ENCODE results near the gene DNAH2. TPM values are rescaled to one million over a fixed set of nuclear protein-coding genes. Genes with fewer than 3 reads are reported as not detected.

Gene DNAH2
- total and polyA plus RNA-seq, 2 of the 13 experiments (the other 11 are each of a cell fraction or from before 2014, with no cell fraction given): not detected

DNA sequence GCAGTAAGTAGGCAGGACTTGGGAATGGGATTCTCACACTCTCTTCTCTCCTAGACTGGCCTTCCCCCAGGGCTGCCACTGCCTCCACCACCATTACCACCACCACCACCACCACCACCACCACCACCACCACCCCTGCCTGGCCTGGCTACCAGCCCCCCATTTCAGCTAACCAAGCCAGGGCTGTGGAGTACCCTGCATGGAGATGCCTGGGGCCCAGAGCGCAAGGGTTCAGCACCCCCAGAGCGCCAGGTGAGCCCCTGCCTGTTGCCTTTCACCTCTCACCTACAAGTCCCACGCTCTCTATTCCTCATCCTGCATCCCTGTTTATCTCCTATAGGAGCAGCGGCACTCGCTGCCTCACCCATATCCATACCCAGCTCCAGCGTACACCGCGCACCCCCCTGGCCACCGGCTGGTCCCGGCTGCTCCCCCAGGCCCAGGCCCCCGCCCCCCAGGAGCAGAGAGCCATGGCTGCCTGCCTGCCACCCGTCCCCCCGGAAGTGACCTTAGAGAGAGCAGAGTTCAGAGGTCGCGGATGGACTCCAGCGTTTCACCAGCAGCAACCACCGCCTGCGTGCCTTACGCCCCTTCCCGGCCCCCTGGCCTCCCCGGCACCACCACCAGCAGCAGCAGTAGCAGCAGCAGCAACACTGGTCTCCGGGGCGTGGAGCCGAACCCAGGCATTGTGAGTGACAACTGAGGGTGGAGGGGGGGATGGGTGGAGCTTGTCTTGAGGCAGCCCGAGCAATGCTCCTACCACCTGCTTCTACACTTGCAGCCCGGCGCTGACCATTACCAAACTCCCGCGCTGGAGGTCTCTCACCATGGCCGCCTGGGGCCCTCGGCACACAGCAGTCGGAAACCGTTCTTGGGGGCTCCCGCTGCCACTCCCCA, 129.5 kb downstream of the DNAH2 start (continued):
- TF ChIP-seq, protein P1, sequence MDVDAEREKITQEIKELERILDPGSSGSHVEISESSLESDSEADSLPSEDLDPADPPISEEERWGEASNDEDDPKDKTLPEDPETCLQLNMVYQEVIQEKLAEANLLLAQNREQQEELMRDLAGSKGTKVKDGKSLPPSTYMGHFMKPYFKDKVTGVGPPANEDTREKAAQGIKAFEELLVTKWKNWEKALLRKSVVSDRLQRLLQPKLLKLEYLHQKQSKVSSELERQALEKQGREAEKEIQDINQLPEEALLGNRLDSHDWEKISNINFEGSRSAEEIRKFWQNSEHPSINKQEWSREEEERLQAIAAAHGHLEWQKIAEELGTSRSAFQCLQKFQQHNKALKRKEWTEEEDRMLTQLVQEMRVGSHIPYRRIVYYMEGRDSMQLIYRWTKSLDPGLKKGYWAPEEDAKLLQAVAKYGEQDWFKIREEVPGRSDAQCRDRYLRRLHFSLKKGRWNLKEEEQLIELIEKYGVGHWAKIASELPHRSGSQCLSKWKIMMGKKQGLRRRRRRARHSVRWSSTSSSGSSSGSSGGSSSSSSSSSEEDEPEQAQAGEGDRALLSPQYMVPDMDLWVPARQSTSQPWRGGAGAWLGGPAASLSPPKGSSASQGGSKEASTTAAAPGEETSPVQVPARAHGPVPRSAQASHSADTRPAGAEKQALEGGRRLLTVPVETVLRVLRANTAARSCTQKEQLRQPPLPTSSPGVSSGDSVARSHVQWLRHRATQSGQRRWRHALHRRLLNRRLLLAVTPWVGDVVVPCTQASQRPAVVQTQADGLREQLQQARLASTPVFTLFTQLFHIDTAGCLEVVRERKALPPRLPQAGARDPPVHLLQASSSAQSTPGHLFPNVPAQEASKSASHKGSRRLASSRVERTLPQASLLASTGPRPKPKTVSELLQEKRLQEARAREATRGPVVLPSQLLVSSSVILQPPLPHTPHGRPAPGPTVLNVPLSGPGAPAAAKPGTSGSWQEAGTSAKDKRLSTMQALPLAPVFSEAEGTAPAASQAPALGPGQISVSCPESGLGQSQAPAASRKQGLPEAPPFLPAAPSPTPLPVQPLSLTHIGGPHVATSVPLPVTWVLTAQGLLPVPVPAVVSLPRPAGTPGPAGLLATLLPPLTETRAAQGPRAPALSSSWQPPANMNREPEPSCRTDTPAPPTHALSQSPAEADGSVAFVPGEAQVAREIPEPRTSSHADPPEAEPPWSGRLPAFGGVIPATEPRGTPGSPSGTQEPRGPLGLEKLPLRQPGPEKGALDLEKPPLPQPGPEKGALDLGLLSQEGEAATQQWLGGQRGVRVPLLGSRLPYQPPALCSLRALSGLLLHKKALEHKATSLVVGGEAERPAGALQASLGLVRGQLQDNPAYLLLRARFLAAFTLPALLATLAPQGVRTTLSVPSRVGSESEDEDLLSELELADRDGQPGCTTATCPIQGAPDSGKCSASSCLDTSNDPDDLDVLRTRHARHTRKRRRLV (CRISPR knock-in tag; IDR thresholded peaks at IDR 0.05): no peak
- TF ChIP-seq ZNF224 (CRISPR knock-in tag; IDR thresholded peaks at IDR 0.05) (no peak), RBM39 (IDR thresholded peaks at IDR 0.05; ENCODE audit: low read depth, low read length, poor library complexity, severe bottlenecking) (no peak), ZNF713 (CRISPR knock-in tag; IDR thresholded peaks at IDR 0.05) (no peak), POLR2A (IDR thresholded peaks at IDR 0.05; ENCODE audit: insufficient read depth in 1 of 2, low read depth in 2 of 2, low read length in 2 of 2) (0 out of 4 replicates have a peak, but pooled peaks of 1 of the 2 experiments have one; percentile 18), TARDBP (CRISPR knock-in tag; IDR thresholded peaks at IDR 0.05) (no peak)
- TF ChIP-seq, protein P2, sequence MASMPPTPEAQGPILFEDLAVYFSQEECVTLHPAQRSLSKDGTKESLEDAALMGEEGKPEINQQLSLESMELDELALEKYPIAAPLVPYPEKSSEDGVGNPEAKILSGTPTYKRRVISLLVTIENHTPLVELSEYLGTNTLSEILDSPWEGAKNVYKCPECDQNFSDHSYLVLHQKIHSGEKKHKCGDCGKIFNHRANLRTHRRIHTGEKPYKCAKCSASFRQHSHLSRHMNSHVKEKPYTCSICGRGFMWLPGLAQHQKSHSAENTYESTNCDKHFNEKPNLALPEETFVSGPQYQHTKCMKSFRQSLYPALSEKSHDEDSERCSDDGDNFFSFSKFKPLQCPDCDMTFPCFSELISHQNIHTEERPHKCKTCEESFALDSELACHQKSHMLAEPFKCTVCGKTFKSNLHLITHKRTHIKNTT (CRISPR knock-in tag; IDR thresholded peaks at IDR 0.05): no peak
- TF ChIP-seq, protein P3, sequence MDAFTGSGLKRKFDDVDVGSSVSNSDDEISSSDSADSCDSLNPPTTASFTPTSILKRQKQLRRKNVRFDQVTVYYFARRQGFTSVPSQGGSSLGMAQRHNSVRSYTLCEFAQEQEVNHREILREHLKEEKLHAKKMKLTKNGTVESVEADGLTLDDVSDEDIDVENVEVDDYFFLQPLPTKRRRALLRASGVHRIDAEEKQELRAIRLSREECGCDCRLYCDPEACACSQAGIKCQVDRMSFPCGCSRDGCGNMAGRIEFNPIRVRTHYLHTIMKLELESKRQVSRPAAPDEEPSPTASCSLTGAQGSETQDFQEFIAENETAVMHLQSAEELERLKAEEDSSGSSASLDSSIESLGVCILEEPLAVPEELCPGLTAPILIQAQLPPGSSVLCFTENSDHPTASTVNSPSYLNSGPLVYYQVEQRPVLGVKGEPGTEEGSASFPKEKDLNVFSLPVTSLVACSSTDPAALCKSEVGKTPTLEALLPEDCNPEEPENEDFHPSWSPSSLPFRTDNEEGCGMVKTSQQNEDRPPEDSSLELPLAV (CRISPR knock-in tag; conservative IDR thresholded peaks at IDR 0.05; ENCODE audit: low read depth): no peak
